Peyer's patch (tissue), 4 donors: ENCODE results near the gene YAF2.

Source experiments
- POLR2A ChIP-seq, 2 donors: fragments of 450-650 bp; IDR thresholded peaks; one replicate each; pipeline ENCODE4 v1.5.1; 2017; ENCODE audit warnings: antibody characterized with exemption in 2 of 2, mild to moderate bottlenecking in 2 of 2, moderate library complexity in 2 of 2
- TF ChIP-seq, protein P1 (sequence below), 6 experiments: fragments of 450-650 bp in 4 of 6; fragments of 200-600 bp in 2 of 6; sonication (generic) in 1 of 6; IDR thresholded peaks; one replicate each; pipeline ENCODE4 v1.5.1; 2017 to 2019; ENCODE audit warnings: antibody characterized with exemption in 6 of 6, mild to moderate bottlenecking in 3 of 6, moderate library complexity in 1 of 6

GRCh38 chr12:42260518-42260917 is 22.5 kb upstream of the YAF2 start:
- TF ChIP-seq, protein P1, sequence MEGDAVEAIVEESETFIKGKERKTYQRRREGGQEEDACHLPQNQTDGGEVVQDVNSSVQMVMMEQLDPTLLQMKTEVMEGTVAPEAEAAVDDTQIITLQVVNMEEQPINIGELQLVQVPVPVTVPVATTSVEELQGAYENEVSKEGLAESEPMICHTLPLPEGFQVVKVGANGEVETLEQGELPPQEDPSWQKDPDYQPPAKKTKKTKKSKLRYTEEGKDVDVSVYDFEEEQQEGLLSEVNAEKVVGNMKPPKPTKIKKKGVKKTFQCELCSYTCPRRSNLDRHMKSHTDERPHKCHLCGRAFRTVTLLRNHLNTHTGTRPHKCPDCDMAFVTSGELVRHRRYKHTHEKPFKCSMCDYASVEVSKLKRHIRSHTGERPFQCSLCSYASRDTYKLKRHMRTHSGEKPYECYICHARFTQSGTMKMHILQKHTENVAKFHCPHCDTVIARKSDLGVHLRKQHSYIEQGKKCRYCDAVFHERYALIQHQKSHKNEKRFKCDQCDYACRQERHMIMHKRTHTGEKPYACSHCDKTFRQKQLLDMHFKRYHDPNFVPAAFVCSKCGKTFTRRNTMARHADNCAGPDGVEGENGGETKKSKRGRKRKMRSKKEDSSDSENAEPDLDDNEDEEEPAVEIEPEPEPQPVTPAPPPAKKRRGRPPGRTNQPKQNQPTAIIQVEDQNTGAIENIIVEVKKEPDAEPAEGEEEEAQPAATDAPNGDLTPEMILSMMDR (IDR thresholded peaks at IDR 0.05), result no peak
- no peak for TF ChIP-seq POLR2A (IDR thresholded peaks at IDR 0.05)
